Mucosa of rectum (tissue), 2 donors: ENCODE data around the gene FADS2.

ENCODE experiments used
- H3K27ac ChIP-seq, 2 donors: one replicate each; pipeline ENCODE4 v1.7.0; 2013; ENCODE audit warnings: inconsistent platforms in 2 of 2, low read depth in 2 of 2, low read length in 2 of 2
- H3K27me3 ChIP-seq, 2 donors: one replicate each; pipeline ENCODE4 v1.7.0; 2013; ENCODE audit warnings: low read length in 2 of 2; ENCODE audit not compliant: control insufficient read depth in 2 of 2, insufficient read depth in 2 of 2
- H3K36me3 ChIP-seq, 2 donors: one replicate each; pipeline ENCODE4 v1.7.0; 2013; ENCODE audit warnings: low read length in 2 of 2; ENCODE audit not compliant: control insufficient read depth in 2 of 2, insufficient read depth in 2 of 2
- H3K4me1 ChIP-seq, 2 donors: one replicate each; pipeline ENCODE4 v1.7.0; 2013; ENCODE audit warnings: low read length in 2 of 2, mild to moderate bottlenecking in 1 of 2; ENCODE audit not compliant: control insufficient read depth in 2 of 2, insufficient read depth in 2 of 2
- H3K4me3 ChIP-seq, 2 donors: one replicate each; pipeline ENCODE4 v1.7.0; 2013; ENCODE audit warnings: low read length in 2 of 2
- H3K9ac ChIP-seq, 2 donors: one replicate each; pipeline ENCODE4 v1.7.0; 2013; ENCODE audit warnings: low read length in 2 of 2, low read depth in 1 of 2, mild to moderate bottlenecking in 1 of 2
- H3K9me3 ChIP-seq, 2 donors: one replicate each; pipeline ENCODE4 v1.7.0; 2013; ENCODE audit warnings: low read length in 2 of 2; ENCODE audit not compliant: control insufficient read depth in 2 of 2
- donor health status: healthy.
- donor health status: Normal muscosa, but diverticular disease.

FADS2 gene

DNA sequence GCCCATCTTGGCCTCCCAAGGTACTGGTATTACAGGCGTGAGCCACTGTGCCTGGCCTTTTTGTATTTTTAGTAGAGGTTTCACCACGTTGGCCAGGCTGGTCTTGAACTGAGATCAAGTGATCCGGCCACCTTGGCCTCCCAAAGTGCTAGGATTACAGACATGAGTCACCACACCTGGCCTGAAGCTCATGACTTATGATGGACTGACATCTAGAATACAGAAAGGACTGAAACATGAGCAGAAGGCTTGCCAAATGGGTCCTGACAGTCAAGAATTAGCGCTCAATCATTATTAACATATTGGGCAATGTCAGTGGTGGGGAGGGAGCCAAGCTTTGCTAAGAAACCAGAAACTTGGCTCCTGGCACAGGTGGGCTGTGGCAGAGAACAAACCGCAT, 16.3 kb upstream of the FADS2 start:
- H3K4me3 ChIP-seq = no peak overlapping the region

DNA sequence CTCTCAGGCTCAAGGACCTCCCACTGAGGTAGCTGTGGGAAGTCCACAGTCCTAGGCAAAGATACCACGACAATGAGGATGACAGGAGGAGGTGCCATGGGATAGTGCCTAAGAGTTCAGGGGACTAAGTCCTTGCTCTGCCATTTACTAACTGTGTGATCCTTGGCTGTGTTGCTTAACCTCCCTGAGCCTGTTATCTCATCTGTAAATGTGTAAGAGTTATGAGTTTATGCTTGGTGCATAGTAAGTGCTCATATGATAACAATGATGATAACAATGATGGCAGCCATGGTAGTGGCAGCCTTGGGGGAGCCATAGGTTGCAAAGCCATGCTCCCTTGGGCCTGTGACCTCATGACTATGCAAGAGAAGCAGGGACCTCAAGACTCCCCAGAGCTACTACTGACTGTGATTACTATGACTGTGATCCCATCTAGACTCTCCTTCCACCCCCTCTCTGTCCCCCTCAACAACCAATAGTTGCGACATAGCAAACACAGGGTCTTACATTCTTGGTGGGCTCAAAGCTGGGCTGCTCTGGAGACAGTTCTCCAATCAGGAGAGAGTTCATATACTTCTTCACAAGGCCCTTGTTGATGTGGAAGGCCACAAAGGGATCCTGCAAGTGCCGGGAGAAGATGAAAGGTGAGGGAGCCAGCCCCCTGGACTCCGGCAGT, 15.2 kb upstream of the FADS2 start:
- Histone ChIP-seq H3K4me3 (no peak overlapping the region), H3K9ac (no peak overlapping the region), H3K4me1 (peaks cover 13 to 15% of the 10 kb centered on the region in 2 donors), H3K36me3 (no peaks in the 10 kb centered on the region), H3K9me3 (no peaks in the 10 kb centered on the region), H3K27ac (no peak overlapping the region), H3K27me3 (peaks cover 4 to 10% of the 10 kb centered on the region in 2 donors)

More for the DNA sequence above, 16.3 kb upstream of the FADS2 start:
- Histone ChIP-seq H3K27me3 (peaks cover 0 to 7% of the 10 kb centered on the region in 2 donors), H3K27ac (no peak overlapping the region), H3K9me3 (no peaks in the 10 kb centered on the region), H3K9ac (no peak overlapping the region), H3K4me1 (peaks cover 13 to 15% of the 10 kb centered on the region in 2 donors), H3K36me3 (no peaks in the 10 kb centered on the region)

- peaks cover 13 to 15% of the 10 kb centered on the region in 2 donors for H3K4me1 ChIP-seq
- H3K27me3 ChIP-seq = peaks cover 9 to 12% of the 10 kb centered on the region in 2 donors
- peak overlapping the region; percentile 61 to 83 for H3K4me3 ChIP-seq
- no peaks in the 10 kb centered on the region for H3K9me3 ChIP-seq
- peak overlapping the region; percentile 14 to 74 for H3K9ac ChIP-seq
- peak overlapping the region; percentile 27 to 90 for H3K27ac ChIP-seq
- no peaks in the 10 kb centered on the region for H3K36me3 ChIP-seq
These were observed 13.7 kb upstream of the FADS2 start for GRCh38 chr11:61814247-61814957.

DNA sequence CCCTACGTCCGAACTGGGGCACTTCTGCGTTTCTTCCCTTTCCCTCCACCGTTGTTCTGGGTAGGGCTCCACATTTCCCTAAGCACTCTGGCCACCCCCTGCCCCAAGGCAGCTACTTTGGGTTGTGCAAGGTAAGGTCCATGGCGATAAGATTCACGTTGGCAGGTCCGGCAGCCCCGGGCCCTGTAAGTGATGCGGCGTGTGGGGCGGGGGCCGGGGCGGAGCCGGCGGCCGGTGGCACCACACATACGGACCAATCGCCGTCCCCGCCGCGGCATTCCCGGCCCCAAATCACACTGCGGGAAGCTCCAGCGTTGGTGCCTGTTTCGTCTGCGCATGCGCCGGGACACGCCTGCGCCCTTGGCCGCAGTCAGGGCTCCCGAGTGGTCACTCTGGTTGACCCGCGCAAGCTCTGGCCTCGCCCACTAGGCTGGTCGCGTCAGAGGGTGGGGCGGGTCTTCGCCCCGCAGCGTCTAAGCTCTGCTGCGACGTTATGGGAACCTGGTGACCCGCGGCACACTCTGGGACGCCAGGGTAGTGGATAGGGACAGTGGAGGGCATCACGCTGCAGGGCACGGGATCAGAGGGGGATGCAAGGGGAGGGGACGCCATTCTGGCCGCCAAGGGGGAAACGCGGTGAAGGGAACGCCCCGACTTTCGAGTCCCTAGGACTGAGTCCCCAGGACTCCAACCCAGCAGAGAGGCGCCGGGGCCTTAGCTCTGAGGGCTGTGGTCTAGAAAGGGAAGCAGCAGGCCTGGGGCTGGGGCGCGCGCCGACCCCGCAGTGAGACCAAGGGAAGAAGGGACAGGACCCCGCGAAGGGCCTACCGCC, 12.9 kb upstream of the FADS2 start:
- no peaks in the 10 kb centered on the region for H3K9me3 ChIP-seq
- H3K36me3 ChIP-seq = no peaks in the 10 kb centered on the region
- peak overlapping the region; percentile 70 to 74 for H3K9ac ChIP-seq
- H3K4me1 ChIP-seq = peaks cover 13 to 15% of the 10 kb centered on the region in 2 donors
- H3K27ac ChIP-seq = peak overlapping the region; percentile 82 to 90
- peak overlapping the region; percentile 61 to 83 for H3K4me3 ChIP-seq
- peaks cover 9 to 12% of the 10 kb centered on the region in 2 donors for H3K27me3 ChIP-seq

DNA sequence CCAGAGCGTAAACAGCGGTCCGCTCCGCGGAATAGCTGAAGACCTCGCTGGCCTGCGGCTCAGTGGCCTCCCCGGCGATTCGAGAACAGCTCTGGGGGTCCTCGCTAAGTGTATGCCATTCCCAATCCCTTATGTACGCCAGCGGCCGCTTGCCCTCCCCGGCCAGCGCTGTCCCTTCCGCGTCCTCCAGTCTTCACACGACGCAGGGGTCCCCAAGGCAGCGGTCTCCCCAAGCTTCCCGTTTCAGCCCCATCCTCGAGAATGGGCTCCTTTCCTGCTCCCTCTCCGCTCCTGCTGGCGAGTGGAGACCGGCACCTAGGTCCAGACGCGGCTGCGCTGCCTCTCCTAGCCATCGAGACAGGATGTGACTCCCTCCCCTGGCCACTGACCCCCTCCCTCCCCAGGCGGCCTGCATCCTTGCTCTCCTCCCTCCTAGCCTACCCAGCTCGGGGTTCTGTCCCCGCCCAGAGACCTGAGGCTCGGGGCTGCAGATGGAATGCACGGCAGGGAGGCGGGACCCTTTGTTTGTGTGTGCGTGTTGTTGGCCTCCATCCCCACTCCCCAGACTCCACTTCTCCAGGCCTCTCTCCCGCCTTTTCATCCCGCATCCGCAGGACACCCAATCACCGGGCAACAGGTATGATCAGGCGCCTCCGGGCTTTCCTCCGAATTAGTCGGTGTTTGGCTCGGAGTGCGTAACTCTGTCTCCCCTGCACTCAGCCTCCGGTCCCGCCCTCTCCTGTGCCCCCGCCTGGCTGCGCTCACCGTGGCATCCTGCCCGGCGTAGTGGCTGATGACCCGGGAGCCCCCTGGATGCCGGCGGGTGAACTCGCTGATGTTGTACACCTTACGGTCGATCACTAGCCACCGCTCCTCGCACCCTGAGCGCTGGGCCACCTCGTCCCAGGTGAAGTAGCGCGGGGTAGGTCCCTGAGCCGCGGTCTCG, 12.0 kb upstream of the FADS2 start:
- H3K27me3 ChIP-seq = peaks cover 9 to 12% of the 10 kb centered on the region in 2 donors
- H3K4me1 ChIP-seq = peaks cover 13 to 15% of the 10 kb centered on the region in 2 donors
- peak overlapping the region; percentile 70 to 74 for H3K9ac ChIP-seq
- no peaks in the 10 kb centered on the region for H3K9me3 ChIP-seq
- H3K4me3 ChIP-seq = peak overlapping the region; percentile 61 to 83
- H3K27ac ChIP-seq = peak overlapping the region; percentile 82 to 90
- H3K36me3 ChIP-seq = no peaks in the 10 kb centered on the region

DNA sequence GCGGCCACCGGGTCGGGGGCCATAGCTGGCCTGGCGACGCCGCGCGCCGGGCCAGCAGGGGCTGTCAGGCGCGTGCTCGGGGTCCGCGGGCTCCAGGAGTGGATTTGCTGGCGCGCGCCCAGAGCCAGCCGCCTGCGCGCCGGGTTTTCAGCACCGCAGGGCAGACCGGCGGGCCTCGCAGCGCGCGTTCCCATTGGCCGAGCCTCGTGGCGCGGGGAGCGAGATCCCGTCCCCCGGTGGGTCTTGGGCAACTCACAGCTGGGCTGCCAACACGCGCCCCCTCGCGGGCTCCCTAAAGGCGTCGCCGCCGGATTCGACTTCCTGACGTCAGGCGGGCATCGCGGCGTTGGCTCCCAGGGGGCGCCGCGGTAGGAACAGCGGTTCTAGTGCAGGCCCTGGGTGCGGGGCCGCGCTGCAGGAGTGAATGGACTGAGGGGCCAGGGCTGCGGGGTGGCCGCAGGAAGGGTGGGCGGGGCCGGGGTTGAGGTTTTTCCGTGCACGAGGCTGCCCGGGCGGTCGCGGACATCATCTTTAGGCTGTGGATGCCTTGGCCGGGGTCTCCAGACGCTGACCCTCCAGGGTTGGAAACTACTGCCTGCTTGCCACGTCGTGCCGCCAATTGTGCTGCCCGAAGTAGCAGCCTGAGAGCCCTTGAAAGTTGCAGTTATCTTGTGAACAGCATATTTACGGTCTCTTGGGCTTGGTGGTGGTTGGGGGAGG, 11.2 kb upstream of the FADS2 start, which contains the start of gene FADS1:
Gene FADS1, minus strand, starts transcription at position 268 of the 720 bp plus-strand sequence. Its CDS starts 74 bp downstream, at position 194.
- H3K9me3 ChIP-seq = no peaks in the 10 kb centered on the region
- peak within 1 kb of the TSS; percentile 70 to 74 for H3K9ac ChIP-seq
- H3K27ac ChIP-seq = peak within 1 kb of the TSS; percentile 82 to 90
- H3K27me3 ChIP-seq = peaks cover 9 to 12% of the 10 kb centered on the region in 2 donors
- peak within 1 kb of the TSS; percentile 61 to 83 for H3K4me3 ChIP-seq
- no peaks in the 10 kb centered on the region for H3K36me3 ChIP-seq
- peaks cover 13 to 15% of the 10 kb centered on the region in 2 donors for H3K4me1 ChIP-seq

DNA sequence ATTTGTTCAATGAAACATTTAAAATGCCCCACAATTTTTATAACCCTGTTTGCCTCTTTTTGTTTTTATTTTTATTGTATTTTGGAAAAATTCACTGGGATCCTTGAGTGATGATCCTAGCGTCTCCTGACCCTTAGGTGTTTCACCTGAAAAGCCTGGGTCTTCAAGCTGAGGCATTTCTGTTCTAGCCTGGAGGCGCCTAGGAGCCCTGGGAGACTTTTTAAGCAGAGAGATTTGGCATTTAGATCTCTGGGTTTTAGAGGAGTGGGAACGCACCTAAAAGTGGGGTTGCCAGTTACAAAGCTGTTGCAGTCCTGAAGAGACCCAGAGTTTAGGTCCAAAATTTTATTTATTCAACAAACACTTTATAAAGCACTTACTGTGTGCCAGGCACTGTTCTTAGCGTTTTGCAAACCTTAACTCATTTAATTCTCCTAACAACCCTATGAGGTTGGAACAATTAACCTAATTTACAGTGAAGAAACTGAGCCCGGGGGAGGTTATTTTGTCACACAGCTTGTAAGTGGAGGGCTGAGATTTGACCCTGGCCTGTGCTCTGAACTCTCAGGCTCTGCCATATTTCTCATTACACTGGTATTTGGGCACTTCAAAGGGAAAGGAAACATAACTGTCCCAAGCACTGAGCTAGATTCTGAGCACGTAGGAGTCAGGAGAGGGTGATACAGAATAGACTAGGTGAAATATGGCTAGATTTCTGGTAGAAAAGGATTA, 10.5 kb upstream of the FADS2 start:
- Histone ChIP-seq H3K9ac (no peak overlapping the region), H3K36me3 (no peaks in the 10 kb centered on the region), H3K4me3 (peak overlapping the region in 1 of 2 donors; percentile 41), H3K27ac (peak overlapping the region in 1 of 2 donors; percentile 16), H3K9me3 (no peaks in the 10 kb centered on the region), H3K4me1 (peaks cover 13 to 15% of the 10 kb centered on the region in 2 donors), H3K27me3 (peaks cover 9 to 12% of the 10 kb centered on the region in 2 donors)

- H3K9ac ChIP-seq = no peak overlapping the region
- peaks cover 9 to 12% of the 10 kb centered on the region in 2 donors for H3K27me3 ChIP-seq
- no peak overlapping the region for H3K4me3 ChIP-seq
- no peaks in the 10 kb centered on the region for H3K9me3 ChIP-seq
- H3K4me1 ChIP-seq = peaks cover 4 to 11% of the 10 kb centered on the region in 2 donors
- H3K36me3 ChIP-seq = no peaks in the 10 kb centered on the region
- H3K27ac ChIP-seq = no peak overlapping the region
These were observed 7.9 kb upstream of the FADS2 start for GRCh38 chr11:61820174-61820573.
